Measurements from ENCODE around the gene KDM4C.

Gene KDM4C

DNA sequence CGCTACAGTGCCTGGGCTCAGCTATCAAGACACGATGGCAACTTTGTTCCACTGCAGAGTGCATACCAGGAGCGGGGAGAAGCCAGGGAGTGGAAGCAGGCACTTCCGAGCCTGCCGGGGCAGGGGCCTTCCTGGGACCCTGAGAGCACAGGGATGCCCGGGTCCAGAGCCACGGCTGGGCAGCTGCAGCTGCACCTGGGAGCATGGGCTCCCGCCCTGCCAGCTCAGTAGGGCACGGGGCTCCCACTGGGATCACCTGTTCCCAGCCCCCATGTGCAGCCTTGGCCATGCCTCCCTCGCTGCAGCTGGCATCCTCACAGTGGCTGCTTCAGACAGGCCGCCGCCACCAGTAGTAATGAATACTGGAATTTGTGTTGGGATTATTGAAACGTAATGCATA lies 391.5 kb downstream of the KDM4C start:
- DNase-seq = no peak

DNA sequence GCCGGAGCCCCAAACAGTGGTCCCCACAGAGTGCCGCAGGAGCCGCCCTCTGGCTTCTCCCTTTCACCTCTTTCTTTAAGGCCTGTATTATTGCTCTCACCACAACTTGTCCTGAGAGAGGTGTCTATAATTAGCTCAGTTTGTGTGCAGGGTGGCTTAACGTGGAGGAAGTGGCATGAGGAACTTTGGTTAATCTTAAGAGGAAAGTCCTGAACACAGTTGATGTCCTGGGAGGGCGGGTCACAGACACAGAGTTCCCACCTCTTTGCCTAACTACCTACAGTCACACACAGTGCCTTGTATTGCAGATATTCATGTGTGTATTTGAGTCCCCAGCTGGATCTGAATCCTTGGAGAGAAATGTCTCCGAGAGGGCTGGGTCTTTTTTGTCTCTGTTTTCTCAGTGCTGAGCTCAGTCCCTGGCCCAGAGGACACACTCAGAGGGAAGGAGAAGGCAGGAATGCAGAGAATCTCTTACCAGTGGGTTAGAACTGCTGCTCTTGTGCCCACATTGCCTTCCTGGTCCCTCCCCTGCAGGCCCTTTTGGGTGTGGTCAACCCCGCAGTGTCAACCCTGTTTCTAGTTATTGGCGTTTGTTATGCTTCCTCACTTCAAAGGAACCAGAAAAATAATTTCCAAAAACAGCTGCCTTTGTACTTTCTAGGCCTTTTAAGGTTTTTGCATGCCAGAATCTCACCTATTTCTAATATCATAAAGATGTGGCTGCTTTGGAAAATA lies 392.5 kb downstream of the KDM4C start:
- DNase-seq = no peak

DNA sequence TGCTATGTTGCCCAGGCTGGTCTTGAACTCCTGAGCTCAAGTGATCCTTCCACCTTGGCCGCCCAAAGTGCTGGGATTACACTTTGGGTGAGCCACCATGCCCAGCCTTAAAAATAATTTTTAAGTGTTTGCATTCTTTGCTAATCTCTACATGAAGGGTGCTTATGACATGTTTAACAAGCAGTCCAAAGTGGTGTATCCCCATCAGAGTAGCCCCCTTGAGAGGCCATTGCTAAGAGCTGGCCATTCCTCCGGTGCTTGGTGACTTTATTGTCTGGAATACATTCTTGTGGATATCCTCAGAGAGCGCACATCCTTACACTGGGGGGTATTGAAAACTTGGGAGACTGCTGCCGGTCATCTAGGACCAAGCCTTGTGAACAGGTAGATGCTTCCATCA lies 395.4 kb downstream of the KDM4C start:
- no peak for DNase-seq

DNA sequence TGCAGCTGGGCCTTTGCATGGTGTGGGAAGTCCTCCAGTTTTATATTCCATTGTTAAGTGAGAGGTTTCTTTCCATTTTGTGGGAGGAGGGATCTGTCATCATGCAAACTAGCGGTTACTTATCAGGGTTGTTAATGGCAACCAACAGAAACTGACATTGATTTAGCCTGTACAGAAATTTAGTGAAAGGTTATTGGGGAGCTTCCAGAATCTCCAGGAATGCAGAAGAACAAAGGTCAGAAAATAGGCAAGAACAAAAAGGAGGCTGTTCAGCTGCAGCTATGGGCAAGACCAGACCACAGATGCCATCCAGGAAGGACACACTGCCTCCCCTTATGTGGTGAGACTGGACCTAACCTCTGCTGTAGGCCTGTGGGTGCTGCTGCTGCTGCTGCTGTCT lies 395.8 kb downstream of the KDM4C start:
- DNase-seq = no peak

DNA sequence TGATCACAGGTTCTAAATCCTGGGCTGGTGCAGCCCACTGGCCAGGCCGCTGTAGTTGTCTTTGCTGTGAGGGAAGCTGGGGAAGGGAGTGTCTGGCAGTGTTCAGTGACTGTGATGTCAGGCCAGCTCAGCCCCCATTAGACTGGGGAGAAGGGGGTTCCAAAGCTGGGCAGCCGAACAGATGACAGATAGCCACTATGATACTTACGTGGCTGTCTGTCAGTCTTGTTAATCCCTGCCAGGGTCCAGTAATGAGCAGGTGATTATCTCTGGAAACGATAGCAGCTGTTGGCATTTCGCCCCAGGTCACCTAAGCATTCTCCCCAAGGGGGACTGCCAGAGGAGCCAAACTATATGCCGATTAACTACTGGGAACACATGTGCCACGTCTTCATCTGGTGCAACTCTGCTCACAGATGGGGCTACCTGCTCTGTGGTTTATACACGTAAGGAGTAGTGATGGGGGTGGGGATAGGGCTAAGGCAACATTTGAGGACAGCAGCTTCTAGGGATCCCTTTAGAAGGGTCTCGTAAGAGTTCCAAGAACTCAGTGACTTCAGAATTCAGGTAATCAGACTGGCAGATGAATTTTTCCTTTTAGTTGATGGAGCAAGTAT lies 396.3 kb downstream of the KDM4C start:
- DNase-seq = no peak

DNA sequence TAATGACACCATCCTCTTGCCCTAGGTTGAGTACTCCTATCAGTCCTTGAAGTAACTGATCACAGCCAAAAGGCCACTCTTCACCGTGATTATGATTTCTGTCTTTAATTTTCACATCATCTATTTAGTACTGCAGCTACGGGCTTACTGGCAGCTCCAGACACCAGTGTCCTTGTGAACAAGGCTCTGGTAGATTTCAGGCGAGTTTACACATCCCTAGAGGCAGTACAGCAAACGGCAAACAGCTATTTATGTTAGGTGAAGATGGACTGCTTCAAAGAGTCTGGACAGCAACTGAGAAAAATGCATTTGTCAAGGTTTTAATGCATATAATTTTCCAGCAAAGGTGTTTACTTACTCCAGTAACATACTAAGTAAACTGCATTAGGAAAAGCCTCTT lies 396.9 kb downstream of the KDM4C start:
- DNase-seq = no peak

- DNase-seq = no peak
Observed at GRCh38 chr9:7161469-7161868, 403.7 kb downstream of the KDM4C start.

DNA sequence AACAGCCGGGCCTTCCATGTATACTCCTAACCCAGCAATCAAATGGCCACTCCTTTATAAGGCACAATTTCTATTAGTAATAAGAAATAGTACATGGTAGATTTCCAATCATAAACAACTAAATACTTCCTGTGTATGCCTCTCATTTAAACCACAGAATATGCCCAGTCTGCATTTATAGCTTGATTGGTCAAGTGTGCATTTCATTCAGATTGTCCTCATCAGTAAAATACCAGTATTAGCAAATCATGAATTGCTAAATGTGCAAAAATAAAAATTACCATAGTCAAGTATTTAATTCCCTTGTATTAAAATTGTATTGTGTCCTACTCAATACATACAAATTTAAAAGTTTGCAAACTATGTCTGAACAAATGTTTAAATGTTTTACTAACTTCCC lies 406.2 kb downstream of the KDM4C start:
- no peak for DNase-seq

DNA sequence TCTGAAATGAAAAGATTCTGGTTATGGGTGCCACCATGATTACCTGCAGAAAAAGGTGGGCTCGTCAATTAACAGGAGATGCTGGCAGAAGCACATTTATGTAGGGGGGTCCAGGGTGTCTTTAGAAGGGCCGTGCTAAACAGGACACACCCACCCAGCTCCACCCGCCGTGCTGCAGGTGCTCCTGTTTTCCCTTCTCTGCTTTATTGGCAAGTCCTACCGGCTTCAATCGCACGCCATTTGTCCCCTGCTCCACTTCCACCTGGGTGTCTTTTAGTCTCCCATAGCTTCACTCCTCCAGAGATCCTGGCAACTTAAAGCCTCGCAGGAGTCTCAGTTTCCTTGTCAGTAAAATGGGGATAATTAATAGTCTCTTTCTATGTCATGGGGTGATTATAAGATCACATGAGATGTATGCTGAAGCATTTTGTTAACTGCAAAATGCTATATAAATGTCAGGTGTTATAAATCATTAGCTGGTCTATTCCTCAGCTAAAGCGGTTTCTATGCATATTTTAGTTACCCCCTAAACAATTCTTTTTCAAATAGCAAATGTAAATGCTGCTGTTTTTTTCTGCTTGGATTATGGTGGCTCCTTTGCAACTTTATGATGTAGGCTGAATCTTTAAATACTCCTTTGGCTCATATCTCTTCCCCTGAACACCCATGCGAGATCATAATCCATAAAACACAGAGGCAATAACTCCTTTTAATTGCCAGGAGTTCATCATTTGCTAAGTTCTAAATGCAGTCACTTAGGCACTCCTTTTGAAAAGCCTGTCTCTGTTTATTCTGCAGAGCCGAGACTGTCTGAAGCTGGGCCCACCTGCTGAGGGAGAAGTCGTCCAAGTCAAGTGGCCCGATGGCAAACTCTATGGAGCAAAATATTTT lies 406.9 kb downstream of the KDM4C start:
- no peak for DNase-seq

- no peak for DNase-seq
Observed at GRCh38 chr9:7165331-7165975, 407.7 kb downstream of the KDM4C start.

GRCh38 chr9:7166074-7166473 lies 408.3 kb downstream of the KDM4C start:
- no peak for DNase-seq

DNA sequence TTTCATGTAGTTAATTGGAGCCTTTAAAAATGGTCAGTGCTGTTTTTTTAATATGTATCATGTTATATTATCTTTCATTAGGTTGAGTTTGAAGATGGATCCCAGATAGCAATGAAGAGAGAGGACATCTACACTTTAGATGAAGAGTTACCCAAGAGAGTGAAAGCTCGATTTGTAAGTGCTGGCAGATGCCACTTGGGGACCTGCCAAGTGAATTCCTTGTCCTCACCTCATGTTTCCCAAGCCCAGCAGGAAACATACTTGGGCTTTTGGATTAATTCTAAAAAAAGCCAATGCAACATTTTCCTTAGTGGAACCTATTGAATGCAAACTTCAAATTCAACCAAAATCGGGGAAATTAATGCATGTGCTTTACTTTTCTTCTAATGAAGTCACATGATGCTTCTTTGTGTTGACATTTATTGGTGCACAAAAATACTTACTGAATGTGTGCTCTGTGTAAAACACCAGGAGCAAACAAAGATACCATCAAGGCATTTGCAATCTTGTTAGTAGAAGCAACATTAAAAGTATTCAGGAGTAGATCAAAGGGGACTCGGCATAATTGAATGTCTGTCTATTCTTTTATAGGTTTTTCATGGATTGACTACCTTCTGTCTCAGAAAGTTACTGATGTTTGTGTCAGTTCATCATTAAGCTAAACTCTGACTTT lies 412.1 kb downstream of the KDM4C start:
- DNase-seq = no peak

- no peak for DNase-seq
Observed at GRCh38 chr9:7171396-7172153, 413.8 kb downstream of the KDM4C start.

- no peak for DNase-seq
Observed at GRCh38 chr9:7172154-7173115, 414.7 kb downstream of the KDM4C start.

- DNase-seq = no peak
Observed at GRCh38 chr9:7173139-7173538, 415.4 kb downstream of the KDM4C start.

GRCh38 chr9:7174301-7174700 lies 416.5 kb downstream of the KDM4C start:
- no peak for DNase-seq

GRCh38 chr9:7174884-7175283 lies 417.1 kb downstream of the KDM4C start:
- DNase-seq = no peak

DNA sequence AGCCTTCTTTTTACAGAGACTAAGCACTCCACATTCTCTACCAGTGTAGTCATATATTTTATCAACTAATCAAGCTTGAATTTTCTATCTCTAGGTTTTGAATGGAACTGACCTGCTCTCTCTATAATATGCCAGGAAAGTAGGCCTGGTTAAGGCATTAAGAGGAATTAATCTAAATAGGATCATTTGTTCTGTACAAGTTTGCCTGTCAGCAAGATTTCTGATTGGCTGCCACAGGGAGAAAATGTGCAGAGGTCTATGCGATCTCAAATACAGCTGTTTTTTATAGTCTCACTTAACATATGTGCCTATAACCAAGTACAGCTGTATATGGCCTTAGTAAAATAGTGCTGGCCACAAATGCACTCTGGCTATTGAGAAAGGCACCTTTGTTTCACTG lies 418.8 kb downstream of the KDM4C start:
- no peak for DNase-seq

GRCh38 chr9:7177383-7177782 lies 419.6 kb downstream of the KDM4C start:
- no peak for DNase-seq

DNA sequence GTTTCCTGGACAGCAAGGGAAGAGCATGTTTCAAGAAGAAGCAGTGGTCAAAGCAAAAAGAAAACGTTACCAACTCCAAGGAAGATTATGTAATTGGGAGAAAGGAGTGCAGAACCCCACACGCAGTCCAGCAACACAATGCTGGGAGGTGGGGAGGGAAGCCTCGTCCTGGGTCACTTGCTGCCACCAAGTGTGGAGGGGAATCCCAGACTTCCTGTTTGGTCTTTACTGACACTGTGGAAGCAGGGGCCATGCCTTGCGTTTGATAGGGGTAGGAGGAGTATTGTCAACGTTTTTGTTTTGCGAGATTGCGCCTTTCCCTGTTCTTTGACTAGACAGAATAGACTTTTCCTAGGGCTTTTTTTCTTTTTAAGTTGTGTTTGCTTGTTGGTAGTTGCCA lies 421.0 kb downstream of the KDM4C start:
- DNase-seq = no peak

DNA sequence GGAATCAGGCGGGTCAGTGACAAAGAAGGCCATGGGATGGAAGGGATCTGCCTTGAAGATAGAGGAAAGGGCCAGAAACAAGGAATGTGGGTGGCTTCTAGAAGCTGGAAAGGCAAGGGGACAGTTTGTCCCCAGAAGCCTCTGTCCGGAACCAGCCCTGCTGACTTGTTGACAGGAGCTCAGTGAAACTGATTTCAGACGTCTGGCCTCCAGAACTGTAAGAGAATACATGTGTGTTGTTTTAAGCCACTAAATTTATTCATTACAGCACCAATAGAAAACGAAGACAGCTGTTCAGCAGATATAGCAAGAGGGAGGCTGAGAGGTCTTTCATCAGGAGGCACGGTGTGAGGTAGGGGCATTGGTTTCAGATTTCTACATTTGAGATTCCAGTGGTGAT lies 422.5 kb downstream of the KDM4C start:
- DNase-seq = no peak
